HUES6 (cell line): ENCODE data around the gene NKTR.

ENCODE experiments used
- H3K27ac ChIP-seq: 2 replicates; pipeline ENCODE4 v1.7.0; 2013; ENCODE audit warnings: low read depth, mild to moderate bottlenecking, low read length, inconsistent platforms
- H3K27me3 ChIP-seq: 2 replicates; pipeline ENCODE4 v1.6.1; 2013; ENCODE audit warnings: low read length; ENCODE audit not compliant: control insufficient read depth, insufficient read depth
- H3K36me3 ChIP-seq: 2 replicates; pipeline ENCODE4 v1.6.1; 2013; ENCODE audit warnings: low read length; ENCODE audit not compliant: control insufficient read depth, insufficient read depth
- H3K4me1 ChIP-seq: 2 replicates; pipeline ENCODE4 v1.6.1; 2013; ENCODE audit warnings: low read length; ENCODE audit not compliant: control insufficient read depth, insufficient read depth
- H3K4me3 ChIP-seq: 2 replicates; pipeline ENCODE4 v1.5.1; 2013; ENCODE audit warnings: low read depth, low read length
- H3K9ac ChIP-seq: one replicate; pipeline ENCODE4 v1.6.1; 2013; ENCODE audit warnings: mild to moderate bottlenecking, low read length
- H3K9me3 ChIP-seq: 2 replicates; pipeline ENCODE4 v1.6.1; 2013; ENCODE audit warnings: low read depth, low read length; ENCODE audit not compliant: control insufficient read depth, insufficient read depth

Gene NKTR

GRCh38 chr3:42632146-42632545 lies 31.7 kb downstream of the NKTR start:
- H3K27ac ChIP-seq, result peak overlapping the region; percentile 88
- H3K9me3 ChIP-seq, result no peaks in the 10 kb centered on the region
- peaks cover 30% of the 10 kb centered on the region for H3K4me1 ChIP-seq
- H3K4me3 ChIP-seq, result no peak overlapping the region
- no peaks in the 10 kb centered on the region for H3K27me3 ChIP-seq
- peak overlapping the region; percentile 45 for H3K9ac ChIP-seq
- H3K36me3 ChIP-seq, result peaks cover 75% of the 10 kb centered on the region

- H3K36me3 ChIP-seq, result peaks cover 81% of the 10 kb centered on the region
- H3K9ac ChIP-seq, result no peak overlapping the region
- peaks cover 30% of the 10 kb centered on the region for H3K4me1 ChIP-seq
- H3K9me3 ChIP-seq, result no peaks in the 10 kb centered on the region
- peak overlapping the region; percentile 88; the same call in 1 of the 2 replicates for H3K27ac ChIP-seq
- no peaks in the 10 kb centered on the region for H3K27me3 ChIP-seq
- H3K4me3 ChIP-seq, result no peak overlapping the region
Observed at GRCh38 chr3:42633544-42633943, 33.1 kb downstream of the NKTR start.

DNA sequence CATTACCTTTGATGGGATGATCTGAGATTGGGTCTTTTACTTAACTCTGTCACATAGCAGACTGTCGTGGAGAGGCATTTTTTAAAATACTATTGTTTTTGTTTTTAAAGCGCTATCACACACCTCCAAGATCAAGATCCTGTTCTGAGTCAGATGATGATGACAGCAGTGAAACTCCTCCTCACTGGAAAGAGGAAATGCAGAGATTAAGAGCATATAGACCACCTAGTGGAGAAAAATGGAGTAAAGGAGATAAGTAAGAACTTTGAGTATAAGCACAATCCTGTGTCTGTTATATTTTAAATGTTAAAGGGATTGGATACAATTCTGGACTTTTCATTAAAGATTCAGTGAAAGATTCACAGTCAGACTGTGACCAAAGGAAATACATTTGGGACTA lies 34.6 kb downstream of the NKTR start:
- peaks cover 97% of the 10 kb centered on the region for H3K36me3 ChIP-seq
- H3K27ac ChIP-seq, result no peak overlapping the region
- H3K27me3 ChIP-seq, result no peaks in the 10 kb centered on the region
- H3K4me1 ChIP-seq, result peaks cover 25% of the 10 kb centered on the region
- no peaks in the 10 kb centered on the region for H3K9me3 ChIP-seq
- no peak overlapping the region for H3K4me3 ChIP-seq
- no peak overlapping the region for H3K9ac ChIP-seq

GRCh38 chr3:42637001-42637400 lies 36.5 kb downstream of the NKTR start:
- Histone ChIP-seq H3K4me1 (peaks cover 7% of the 10 kb centered on the region), H3K27me3 (no peaks in the 10 kb centered on the region), H3K9me3 (no peaks in the 10 kb centered on the region), H3K4me3 (no peak overlapping the region), H3K9ac (no peak overlapping the region), H3K27ac (no peak overlapping the region), H3K36me3 (peaks cover 97% of the 10 kb centered on the region)

DNA sequence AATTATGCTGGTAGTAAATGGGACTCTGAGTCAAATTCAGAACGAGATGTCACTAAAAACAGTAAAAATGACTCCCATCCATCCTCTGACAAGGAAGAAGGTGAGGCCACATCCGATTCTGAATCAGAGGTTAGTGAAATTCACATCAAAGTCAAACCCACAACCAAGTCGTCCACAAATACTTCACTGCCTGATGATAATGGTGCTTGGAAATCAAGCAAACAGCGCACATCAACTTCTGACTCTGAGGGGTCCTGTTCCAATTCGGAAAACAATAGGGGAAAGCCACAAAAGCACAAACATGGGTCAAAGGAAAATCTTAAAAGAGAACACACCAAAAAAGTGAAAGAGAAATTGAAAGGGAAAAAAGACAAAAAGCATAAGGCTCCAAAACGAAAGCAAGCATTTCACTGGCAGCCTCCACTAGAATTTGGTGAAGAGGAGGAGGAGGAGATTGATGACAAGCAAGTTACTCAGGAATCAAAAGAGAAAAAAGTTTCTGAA lies 37.9 kb downstream of the NKTR start:
- Histone ChIP-seq H3K27me3 (no peaks in the 10 kb centered on the region), H3K9me3 (no peaks in the 10 kb centered on the region), H3K4me1 (no peaks in the 10 kb centered on the region), H3K36me3 (peaks cover 97% of the 10 kb centered on the region), H3K9ac (no peak overlapping the region), H3K4me3 (no peak overlapping the region), H3K27ac (no peak overlapping the region)

GRCh38 chr3:42639192-42639591 lies 38.7 kb downstream of the NKTR start:
- no peak overlapping the region for H3K27ac ChIP-seq
- H3K36me3 ChIP-seq, result peaks cover 97% of the 10 kb centered on the region
- H3K4me1 ChIP-seq, result no peaks in the 10 kb centered on the region
- H3K9ac ChIP-seq, result no peak overlapping the region
- no peak overlapping the region for H3K4me3 ChIP-seq
- no peaks in the 10 kb centered on the region for H3K27me3 ChIP-seq
- H3K9me3 ChIP-seq, result no peaks in the 10 kb centered on the region

GRCh38 chr3:42640129-42640528 lies 39.6 kb downstream of the NKTR start:
- no peak overlapping the region for H3K27ac ChIP-seq
- H3K4me3 ChIP-seq, result no peak overlapping the region
- H3K9me3 ChIP-seq, result no peaks in the 10 kb centered on the region
- no peaks in the 10 kb centered on the region for H3K27me3 ChIP-seq
- no peak overlapping the region for H3K9ac ChIP-seq
- no peaks in the 10 kb centered on the region for H3K4me1 ChIP-seq
- peaks cover 97% of the 10 kb centered on the region for H3K36me3 ChIP-seq

- Histone ChIP-seq H3K9me3 (no peaks in the 10 kb centered on the region), H3K4me1 (no peaks in the 10 kb centered on the region), H3K4me3 (no peak overlapping the region), H3K9ac (no peak overlapping the region), H3K36me3 (peaks cover 98% of the 10 kb centered on the region), H3K27me3 (no peaks in the 10 kb centered on the region), H3K27ac (no peak overlapping the region)
Observed at GRCh38 chr3:42640771-42641370, 40.4 kb downstream of the NKTR start.

DNA sequence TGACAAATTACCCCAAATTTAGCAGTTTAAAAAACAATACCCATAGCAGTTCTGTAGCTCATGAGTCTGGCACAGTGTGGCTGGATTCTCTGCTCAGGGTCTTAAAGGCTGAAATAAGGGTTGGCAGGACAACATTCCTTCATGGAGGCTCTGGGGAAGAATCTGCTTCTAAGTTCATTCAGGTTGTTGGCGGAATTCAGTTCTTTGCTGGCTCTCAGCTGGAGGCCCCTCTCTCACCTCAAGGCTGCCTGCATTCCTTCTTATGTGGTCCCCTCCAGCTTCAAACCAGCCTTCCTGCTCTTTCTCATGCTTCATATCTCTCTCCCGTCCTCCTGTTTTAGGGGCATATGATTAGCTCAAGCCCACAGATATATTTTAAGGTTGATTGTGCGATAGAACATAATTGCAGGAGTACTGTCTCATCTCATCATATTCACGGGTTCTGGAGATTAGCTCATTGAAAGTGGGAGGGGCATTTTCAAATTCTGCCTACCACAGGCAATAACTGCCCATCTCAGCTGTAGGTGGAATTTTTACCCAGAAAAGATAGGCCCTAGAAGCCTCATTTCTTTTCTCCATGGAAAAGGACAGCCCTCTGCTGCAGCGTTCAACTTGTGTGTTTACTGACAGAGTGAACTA lies 47.5 kb downstream of the NKTR start:
- Histone ChIP-seq H3K4me1 (peaks cover 39% of the 10 kb centered on the region), H3K36me3 (peaks cover 64% of the 10 kb centered on the region), H3K4me3 (no peak overlapping the region), H3K9me3 (no peaks in the 10 kb centered on the region), H3K27me3 (no peaks in the 10 kb centered on the region), H3K9ac (no peak overlapping the region), H3K27ac (no peak overlapping the region)

- Histone ChIP-seq H3K9ac (no peak overlapping the region), H3K36me3 (peaks cover 54% of the 10 kb centered on the region), H3K27ac (no peak overlapping the region), H3K4me3 (no peak overlapping the region), H3K4me1 (peaks cover 48% of the 10 kb centered on the region), H3K9me3 (no peaks in the 10 kb centered on the region), H3K27me3 (no peaks in the 10 kb centered on the region)
Observed at GRCh38 chr3:42649006-42649405, 48.5 kb downstream of the NKTR start.

DNA sequence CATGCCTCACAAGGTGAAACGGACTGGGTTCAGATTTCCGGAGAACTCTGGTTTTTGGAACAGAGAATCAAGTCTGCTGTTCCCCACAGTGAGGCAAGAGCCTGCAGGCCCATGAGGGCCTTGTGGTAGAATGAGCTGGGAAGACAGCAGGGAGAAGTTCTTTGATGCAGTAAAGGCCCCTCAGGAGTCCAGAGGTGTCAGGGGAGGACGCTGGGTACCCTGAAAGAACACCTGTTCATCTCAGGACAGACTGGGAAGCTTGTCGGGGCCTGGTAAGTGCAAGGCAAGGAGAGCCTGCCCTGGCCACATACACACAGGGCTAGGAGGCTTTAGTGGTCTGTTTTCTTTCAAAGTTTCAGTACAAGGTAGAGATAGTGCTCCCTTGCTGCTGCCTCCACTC lies 49.3 kb downstream of the NKTR start:
- no peaks in the 10 kb centered on the region for H3K27me3 ChIP-seq
- H3K9ac ChIP-seq, result no peak overlapping the region
- no peaks in the 10 kb centered on the region for H3K9me3 ChIP-seq
- H3K36me3 ChIP-seq, result peaks cover 46% of the 10 kb centered on the region
- H3K4me1 ChIP-seq, result peaks cover 48% of the 10 kb centered on the region
- no peak overlapping the region for H3K4me3 ChIP-seq
- H3K27ac ChIP-seq, result no peak overlapping the region
